ENCODE results near the gene KRT84.

- no peak for TF ChIP-seq POLR2A (IDR thresholded peaks at IDR 0.05; ENCODE audit: extremely low read depth, insufficient read length)
- TF ChIP-seq CTCF (IDR thresholded peaks at IDR 0.05; ENCODE audit: low read depth, low read length) = no peak
- TF ChIP-seq MAX (IDR thresholded peaks at IDR 0.05; ENCODE audit: low read depth, low read length) = no peak
Measured at GRCh38 chr12:52391618-52392002, 6.2 kb upstream of the KRT84 start.

All from NB4 (cell line).